ENCODE data around the gene MAST2.

GRCh38 chr1:45979074-45979777 is 175.8 kb downstream of the MAST2 start:
- no peak for TF ChIP-seq CTCF (IDR thresholded peaks at IDR 0.05)
- TF ChIP-seq POLR2A (IDR thresholded peaks at IDR 0.05), result no peak

Measured in prostate gland (tissue), 2 donors.